ENCODE measurements around the gene PHF1. TPM values are rescaled to one million over a fixed set of nuclear protein-coding genes. Genes with fewer than 3 reads are reported as not detected.
A peak's percentile ranks its signal among the peaks of the same experiment; 100 is the strongest.

PHF1 gene
- total and polyA plus RNA-seq, 8 donors, result 28.5 to 192 (median 56.0) TPM

- intact Hi-C loops (cut with DNase I), result no loop called here
- no peak for DNase-seq
- Histone ChIP-seq H3K27me3 (no peaks in the 10 kb centered on the region), H3K9me3 (no peaks in the 10 kb centered on the region), H3K36me3 (peaks cover 0 to 13% (median 7%) of the 10 kb centered on the region in 3 donors), H3K27ac (peak overlapping the region in 1 of 4 donors; percentile 95), H3K4me1 (peaks cover 0 to 27% (median 4%) of the 10 kb centered on the region in 3 donors), H3K4me3 (peak overlapping the region; percentile 44 to 71 (median 54))
- FAIRE-seq, result no peak
- 38 to 57% methylated on average over 12 of the region's 12 CpGs for WGBS, 2 donors
- ATAC-seq, result no peak
- TF ChIP-seq CTCF (IDR thresholded peaks at IDR 0.05), result no peak
These were observed 5.7 kb downstream of the PHF1 start for GRCh38 chr6:33416386-33417127.

DNA sequence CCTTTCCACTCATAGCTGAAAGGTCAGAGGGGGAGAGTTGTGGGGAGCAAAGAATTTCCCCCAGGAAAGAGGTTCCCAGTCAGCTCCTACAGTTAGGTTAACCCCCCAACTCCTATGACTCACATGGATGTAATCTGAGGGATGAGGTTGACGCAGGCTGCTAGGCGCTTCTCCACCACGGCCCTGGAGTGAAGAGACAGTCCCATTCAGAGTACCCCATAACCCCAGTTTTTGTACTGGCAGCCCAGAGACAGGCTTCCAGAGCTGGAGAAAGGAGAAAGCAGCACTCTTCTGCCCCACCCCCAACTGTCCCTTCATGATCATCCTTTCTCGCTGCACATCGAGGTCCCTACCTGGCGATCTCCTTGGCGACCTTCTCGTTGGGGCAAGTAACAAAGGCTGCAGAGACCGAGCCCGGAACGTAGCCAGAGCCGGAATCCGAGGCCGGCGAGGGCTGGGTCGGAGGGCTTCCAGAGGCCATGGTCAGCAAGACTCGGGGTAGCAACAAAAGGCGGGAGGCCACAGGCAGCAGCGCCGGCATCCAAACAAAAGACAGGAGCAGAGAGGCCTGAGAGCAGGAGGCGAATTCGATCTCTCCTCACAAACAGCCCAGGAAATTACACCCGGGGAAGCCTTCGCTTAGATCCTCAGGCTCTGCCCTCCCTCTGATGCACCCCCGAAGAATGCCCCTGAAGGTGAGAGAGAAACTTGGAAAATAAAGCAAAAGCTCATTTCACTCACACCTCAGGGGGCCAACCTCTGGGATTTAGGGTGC is 6.5 kb downstream of the PHF1 start:
- TF ChIP-seq CTCF (IDR thresholded peaks at IDR 0.05), result no peak
- Histone ChIP-seq H3K36me3 (peaks cover 0 to 13% (median 7%) of the 10 kb centered on the region in 3 donors), H3K9me3 (no peaks in the 10 kb centered on the region), H3K4me1 (peaks cover 0 to 21% (median 0%) of the 10 kb centered on the region in 3 donors), H3K27ac (peak overlapping the region; percentile 72 to 95 (median 87)), H3K27me3 (no peaks in the 10 kb centered on the region), H3K4me3 (peak overlapping the region; percentile 44 to 71 (median 54))
- DNase-seq, result peak in 1 of 6 donors; percentile 47
- no peak for FAIRE-seq
- 1 to 2% methylated on average over 25 of the region's 25 CpGs for WGBS, 2 donors
- intact Hi-C loops (cut with DNase I), result no loop called here
- peak in 1 of 4 donors; percentile 5 for ATAC-seq

- Histone ChIP-seq H3K4me1 (peaks cover 0 to 21% (median 0%) of the 10 kb centered on the region in 3 donors), H3K27me3 (no peaks in the 10 kb centered on the region), H3K9me3 (no peaks in the 10 kb centered on the region), H3K36me3 (peaks cover 0 to 13% (median 7%) of the 10 kb centered on the region in 3 donors), H3K4me3 (peak within 1 kb of the TSS; percentile 44 to 71 (median 54)), H3K27ac (peak within 1 kb of the TSS; percentile 76 to 95 (median 87))
- 0 to 1% methylated on average over 50 to 51 of the region's 51 CpGs for WGBS, 2 donors
- DNase-seq, result peak; percentile 95 to 99 (median 99)
- peak; percentile 94 to 96 (median 94) for ATAC-seq
- peak; percentile 98 for FAIRE-seq
- TF ChIP-seq CTCF (IDR thresholded peaks at IDR 0.05), result no peak
- intact Hi-C loops (cut with DNase I), result no loop called here
These were observed 7.3 kb downstream of the PHF1 start, which contains the start of gene CUTA for GRCh38 chr6:33417903-33418689. Gene CUTA, minus strand, starts transcription at chr6:33418107. Its CDS starts 107 bp downstream, at chr6:33418000.

DNA sequence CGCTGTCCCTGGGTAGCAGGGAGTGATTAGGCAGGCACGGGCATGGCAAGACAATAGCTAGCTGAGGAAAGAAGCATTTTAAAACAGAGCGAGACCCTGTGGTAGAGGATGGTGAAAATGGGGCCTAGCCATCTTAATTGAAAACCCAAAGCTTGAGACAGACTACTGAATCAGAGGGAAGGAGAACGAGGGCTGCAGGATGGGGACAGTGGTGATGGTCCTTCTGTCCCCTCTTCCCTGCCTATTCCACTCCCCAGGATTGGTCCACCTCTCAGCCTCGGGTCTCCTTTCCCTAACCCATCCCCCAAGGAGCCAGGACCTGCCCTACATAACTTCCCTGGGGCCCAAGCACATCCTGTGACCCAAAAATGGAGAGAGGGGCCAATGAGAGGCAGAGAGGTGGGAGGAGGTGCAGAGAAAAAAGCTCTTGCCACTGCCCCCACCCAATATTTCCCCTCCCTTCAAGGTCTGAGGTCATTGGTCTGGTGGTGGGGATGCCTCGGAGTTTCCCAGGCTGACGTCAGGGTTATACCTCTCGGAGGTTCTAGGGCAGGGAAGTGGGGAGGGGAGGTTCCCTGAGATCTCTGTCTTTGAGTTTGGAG is 8.0 kb downstream of the PHF1 start:
- TF ChIP-seq CTCF (IDR thresholded peaks at IDR 0.05), result no peak
- FAIRE-seq (no peak), DNase-seq (no peak), ATAC-seq (no peak)
- Histone ChIP-seq H3K36me3 (peaks cover 0 to 7% (median 7%) of the 10 kb centered on the region in 3 donors), H3K4me1 (peaks cover 0 to 21% (median 0%) of the 10 kb centered on the region in 3 donors), H3K27me3 (no peaks in the 10 kb centered on the region), H3K9me3 (no peaks in the 10 kb centered on the region), H3K4me3 (peak overlapping the region in 2 of 4 donors; percentile 44 to 71), H3K27ac (peak overlapping the region; percentile 76 to 95 (median 87))
- WGBS, 2 donors, result 49 to 52% methylated on average over 8 of the region's 8 CpGs
- intact Hi-C loops (cut with DNase I), result no loop called here
